SH-SY5Y (cell line): ENCODE data around the gene IFNA10.
"Not testable (repeated sequence)": the region's sequence is repeated elsewhere in the genome, so short reads cannot be mapped to it uniquely, and the experiment has no call there.

ENCODE experiments used
- GATA2 ChIP-seq: IDR thresholded peaks from 2 replicates; pipeline ENCODE4 v1.6.1; 2011; ENCODE audit warnings: mild to moderate bottlenecking, low read depth, low read length
- GATA3 ChIP-seq: IDR thresholded peaks from 2 replicates; pipeline ENCODE4 v1.6.1; 2011; ENCODE audit warnings: low read depth, mild to moderate bottlenecking, low read length, moderate library complexity

DNA sequence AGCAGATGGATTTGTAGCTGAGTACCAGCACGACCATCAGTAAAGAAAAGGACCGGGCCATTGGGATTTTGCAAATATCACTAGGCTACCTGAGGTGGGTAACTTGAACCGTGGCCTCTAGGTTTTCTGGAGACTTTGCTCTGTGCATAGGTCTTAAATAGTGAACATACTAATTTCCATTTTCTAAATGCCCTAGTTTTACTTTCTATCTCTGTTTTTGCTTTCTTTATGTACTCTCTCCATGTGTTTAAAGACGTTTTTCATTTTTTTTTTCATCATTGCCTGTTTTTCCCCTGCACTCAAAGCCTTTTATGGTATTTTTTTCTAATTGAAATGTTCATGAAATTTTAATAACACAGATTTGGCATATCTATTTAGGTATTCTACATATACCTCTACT is 4.8 kb downstream of the IFNA10 start, which contains the start of gene IFNA7:
- not testable (repeated sequence) for TF ChIP-seq GATA3, GATA2
